GM18502 (cell line): ENCODE results near the gene HOXA2.

ENCODE experiments used
- ATAC-seq: cut with Tn5 transposase; IDR thresholded peaks from one replicate; pipeline ENCODE4 v1.9.1; 2021; ENCODE audit warnings: mild to moderate bottlenecking; ENCODE audit not compliant: unreplicated experiment, poor library complexity

The HOXA2 gene

DNA sequence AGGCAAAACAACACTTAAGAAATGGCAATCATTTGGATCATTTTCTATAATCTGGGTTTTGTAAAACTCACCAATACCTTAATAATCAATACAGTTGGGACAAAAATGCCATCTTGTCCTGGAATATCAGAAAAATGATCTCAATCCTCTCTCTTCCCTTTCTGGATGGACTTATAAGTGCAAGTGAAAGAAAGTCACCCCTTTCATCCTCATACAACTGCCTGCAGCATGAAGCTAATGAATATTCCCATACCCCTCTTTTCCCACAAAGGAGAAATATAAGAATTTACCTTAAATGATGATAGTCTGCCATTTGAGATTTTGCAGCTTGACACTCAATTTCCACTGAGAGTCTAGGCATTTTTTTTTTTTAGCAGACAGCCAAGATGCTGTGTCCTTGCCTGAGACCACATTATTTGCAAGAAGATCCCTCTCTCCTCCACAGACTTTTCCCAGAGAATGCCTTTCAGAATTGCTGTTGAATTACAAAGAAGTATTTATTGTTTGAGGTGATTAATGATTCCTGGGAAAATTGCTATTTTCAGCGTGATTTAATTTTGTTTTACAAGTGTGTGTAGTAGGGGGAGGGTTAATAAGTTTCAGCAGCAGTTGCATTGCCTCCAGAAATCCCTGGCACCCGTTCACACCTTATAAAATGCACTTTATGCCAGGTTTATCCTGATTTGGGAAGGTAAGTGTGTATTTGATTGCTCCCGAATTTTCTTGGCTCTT is 24.3 kb upstream of the HOXA2 start:
- no peak for ATAC-seq

GRCh38 chr7:27125986-27126394 is 23.5 kb upstream of the HOXA2 start:
- no peak for ATAC-seq

DNA sequence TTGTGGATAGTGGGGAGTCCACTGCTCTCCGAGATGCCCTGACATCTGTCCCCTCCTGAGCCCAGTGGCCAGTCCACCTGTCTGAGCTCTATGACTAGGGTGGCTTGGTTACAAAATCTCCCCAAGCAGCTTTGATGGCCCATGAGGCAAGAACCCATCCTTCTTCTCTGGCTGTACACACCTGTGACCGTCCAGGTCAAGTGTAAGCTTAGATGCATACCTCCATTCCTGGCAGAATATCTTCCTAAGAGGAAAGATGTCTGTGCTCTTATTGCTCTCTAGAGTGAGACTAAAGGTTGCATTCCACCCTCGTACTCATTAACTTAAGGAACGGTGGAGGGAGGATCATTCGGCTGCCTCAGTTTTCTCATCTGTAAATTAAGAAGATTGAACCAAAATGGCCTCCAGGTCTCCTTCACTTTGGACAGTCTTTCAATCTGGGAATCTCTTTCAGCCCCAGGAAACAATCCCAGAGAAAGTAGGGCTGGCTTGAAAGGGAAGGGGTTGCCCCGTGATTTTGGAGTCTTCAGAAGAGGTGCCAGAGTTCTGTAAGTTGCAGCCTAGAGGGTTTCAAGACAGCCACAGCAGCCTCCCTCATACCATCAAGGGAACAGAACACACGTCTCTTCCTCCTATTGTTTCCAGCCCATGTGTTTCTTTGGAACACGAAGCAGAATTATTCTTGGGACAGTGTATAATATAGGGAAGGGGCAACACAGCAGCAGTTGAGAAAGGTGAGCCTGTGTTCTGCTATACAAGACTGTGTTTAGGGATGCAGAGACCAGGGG is 22.6 kb upstream of the HOXA2 start:
- no peak for ATAC-seq

GRCh38 chr7:27124096-27124901 is 21.8 kb upstream of the HOXA2 start:
- ATAC-seq: no peak

- ATAC-seq: no peak
Observed at GRCh38 chr7:27123477-27124053, 21.1 kb upstream of the HOXA2 start.

GRCh38 chr7:27123007-27123476 is 20.6 kb upstream of the HOXA2 start:
- no peak for ATAC-seq

DNA sequence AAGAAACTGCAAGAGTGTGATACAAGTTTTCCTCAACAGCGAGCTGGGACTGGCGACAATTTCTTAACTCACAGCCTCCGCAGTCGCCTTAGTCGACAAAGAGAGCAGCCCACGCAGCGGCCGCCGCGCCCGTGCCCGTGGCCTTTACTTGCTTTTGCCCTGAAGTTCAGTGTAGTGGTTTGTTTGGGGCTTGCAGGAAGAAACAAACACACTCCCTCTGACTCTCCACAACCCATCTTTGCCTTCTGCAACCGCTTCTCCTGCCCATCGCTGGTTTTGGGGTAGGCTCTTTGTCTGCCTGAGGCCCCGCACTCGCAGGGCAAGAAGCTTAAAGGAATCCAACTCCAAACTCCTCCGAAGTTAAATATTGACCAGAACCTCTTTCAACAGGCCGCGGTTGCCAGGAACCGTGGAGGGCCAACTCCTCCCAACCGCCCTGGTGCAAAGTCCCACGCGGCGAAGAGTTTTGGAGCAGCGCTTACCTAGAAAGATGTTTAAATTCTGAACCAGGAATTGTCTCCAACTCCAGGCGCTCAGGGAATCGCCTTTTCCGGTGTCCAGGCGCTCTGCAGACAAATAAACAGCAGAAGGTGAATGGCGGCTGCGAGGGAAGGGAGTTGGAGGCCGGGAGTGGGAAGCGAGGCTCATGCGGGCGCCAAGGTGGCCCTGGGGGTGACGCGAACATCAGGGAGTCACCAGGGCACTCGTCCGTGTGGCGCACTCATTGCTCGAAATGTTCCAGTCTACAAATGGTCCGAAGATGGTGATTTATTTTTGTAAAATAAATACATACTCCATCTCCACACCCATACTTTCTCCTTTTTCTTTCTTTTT is 19.8 kb upstream of the HOXA2 start:
- no peak for ATAC-seq

DNA sequence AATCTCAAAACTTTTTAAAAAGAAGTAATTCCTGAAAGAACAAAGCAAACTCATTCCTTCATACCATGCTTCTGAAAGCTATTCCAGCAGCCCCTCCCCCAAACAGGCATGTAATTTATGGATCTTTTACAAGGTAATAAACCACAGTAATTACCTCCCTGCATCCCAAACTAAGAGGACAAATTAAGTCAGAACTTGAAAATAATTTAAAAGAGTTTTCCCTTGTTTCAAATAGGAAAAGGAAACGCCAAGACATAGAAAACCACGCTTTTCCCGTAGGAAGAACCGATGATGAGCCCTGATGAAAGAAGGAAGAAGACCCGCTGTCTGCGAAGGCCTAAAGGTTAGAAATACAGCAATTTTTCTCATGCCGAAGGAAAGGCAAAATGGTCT is 19.2 kb upstream of the HOXA2 start:
- ATAC-seq: no peak

DNA sequence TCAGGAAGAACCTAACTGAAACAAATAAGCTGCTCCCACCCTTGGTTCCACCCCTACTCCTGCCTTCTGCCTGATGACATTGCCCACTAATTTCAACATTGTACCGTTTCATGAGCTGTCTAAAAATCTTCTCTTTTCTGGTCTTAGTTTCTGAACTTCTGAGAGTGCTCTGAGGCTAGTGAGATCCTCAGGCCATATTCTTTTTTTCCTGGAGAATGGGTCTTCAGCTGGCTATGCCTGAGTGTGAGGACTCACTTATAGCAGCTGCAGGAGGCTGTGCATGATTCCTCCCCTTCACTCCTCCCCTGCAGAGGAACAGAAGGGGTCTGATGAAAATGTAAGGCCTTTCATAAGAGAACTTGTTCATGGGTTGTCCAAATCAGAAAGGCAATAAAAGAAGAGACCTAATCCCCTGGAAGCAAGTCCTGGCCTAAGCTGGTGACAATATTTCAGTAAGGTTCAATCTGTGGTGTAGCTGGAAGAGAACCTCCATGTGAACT is 17.0 kb upstream of the HOXA2 start:
- ATAC-seq: no peak

- no peak for ATAC-seq
Observed at GRCh38 chr7:27118580-27118979, 16.1 kb upstream of the HOXA2 start.

DNA sequence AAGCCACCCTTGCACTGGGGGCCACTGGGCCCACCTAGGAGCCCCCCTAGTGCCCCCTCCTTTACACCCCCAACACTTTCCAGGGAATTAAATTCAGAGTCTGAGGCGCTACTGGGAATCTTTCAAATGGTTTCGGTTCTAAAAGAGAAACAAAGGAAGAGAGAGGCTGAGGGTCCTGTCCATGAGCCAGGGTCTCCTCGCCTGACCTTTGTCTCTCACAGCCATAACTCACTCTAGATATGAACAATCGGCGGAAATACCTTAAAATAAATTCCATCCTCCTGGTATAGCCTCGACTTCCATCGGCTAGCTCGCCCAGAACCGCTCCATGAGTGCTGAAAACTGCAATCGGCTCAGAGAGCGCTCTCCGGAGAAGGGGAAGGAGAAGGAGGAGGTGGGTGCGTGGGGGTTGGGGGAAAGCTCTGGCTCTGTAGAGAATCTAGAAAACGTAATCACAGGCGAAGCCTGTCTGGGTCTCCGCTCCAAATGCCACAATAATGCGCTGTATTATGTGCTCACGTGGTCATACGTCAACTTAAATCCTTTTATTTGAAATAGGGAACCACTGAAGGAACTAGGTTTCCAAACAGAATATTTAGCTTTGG is 15.5 kb upstream of the HOXA2 start:
- no peak for ATAC-seq

- no peak for ATAC-seq
Observed at GRCh38 chr7:27116962-27117886, 14.7 kb upstream of the HOXA2 start.

- ATAC-seq: no peak
Observed at GRCh38 chr7:27116031-27116961, 13.8 kb upstream of the HOXA2 start.

DNA sequence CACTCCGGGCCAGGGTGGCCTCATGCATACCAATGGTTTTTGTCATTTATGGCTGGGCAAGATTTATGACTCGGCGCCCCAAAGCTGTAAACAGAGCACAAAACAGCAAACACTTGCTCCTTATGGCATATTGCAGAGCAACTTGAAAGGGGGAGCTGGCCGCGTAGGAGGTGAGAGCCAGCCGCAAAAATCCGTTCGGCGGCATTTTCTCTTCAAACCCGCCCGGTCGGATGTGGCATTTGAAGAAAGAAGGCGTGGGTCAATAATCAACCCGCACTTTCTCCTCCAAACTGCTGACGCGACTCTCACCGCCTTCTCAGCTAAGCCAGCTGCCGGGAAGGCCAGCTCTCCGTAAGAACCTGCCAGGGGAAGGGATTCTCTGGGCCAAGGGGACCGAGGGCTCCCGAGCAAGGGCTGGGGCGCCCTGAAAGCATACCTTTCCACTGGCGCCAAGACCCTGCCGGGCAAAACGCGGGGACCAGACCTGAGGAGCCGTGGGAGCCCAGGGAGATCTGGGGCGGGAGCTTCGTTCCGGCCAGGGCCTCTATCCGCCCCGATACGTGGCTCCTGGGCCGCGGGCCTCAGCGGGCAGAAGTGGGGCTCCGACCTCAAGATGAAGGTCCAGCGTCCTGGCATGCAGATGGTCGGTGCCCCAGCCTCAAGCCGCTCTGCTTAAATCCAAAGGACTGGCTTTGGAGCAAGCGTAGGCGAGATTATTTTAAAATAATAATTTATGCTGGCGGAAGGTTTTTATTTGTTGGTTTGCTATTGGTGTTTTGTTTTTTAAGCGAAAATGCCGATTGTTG is 12.9 kb upstream of the HOXA2 start:
- ATAC-seq: no peak

- ATAC-seq: no peak
Observed at GRCh38 chr7:27114881-27115220, 12.4 kb upstream of the HOXA2 start.

- no peak for ATAC-seq
Observed at GRCh38 chr7:27113991-27114769, 11.7 kb upstream of the HOXA2 start.
